GM08714 (cell line): Measurements from ENCODE around the gene IFI30.
A peak's percentile ranks its signal among the peaks of the same experiment; 100 is the strongest.
"Not testable (repeated sequence)": the region's sequence is repeated elsewhere in the genome, so short reads cannot be mapped to it uniquely, and the experiment has no call there.

Source experiments
- H3K4me3 ChIP-seq: fragments of 200-500 bp; sonication (Bioruptor generic); 2 replicates; pipeline ENCODE4 v1.5.1; 2014; ENCODE audit warnings: mild to moderate bottlenecking, low read length, inconsistent platforms
- ZNF274 ChIP-seq: IDR thresholded peaks from 2 replicates; pipeline ENCODE4 v1.6.1; 2012; ENCODE audit warnings: mild to moderate bottlenecking, low read depth, low read length

Gene IFI30

DNA sequence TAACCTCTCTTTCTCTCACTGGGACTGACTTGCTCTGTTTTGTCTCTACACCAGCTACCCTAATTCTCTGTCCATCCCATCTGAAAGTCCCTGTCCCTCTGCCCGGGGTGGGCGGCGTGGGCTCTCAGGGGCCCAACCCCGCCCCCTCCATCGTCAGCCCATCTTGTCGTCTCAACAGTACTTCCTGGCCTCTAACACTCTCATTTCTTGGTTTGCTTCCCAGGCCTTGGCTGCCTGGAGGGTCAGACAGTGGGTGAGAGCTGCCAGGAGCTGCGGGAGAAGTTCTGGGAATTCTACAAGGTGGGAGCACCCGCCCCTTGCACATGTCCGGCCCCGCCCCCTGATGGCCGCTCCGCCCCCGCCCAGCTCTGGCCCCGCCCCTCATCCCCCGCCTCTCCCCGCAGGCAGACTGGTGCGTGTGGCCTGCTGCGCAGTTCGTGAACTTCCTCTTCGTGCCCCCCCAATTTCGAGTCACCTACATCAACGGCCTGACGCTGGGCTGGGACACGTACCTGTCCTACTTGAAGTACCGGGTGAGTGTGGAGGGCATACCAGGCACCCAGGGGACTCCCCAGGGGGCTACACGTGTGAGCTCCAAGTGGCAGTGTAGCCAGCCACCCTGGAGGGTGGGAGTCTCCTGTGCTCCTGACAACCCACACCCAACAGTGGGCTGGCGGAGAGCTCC lies 21.1 kb downstream of the IFI30 start:
- peak overlapping the region; percentile 74; the same call in 1 of the 2 replicates for H3K4me3 ChIP-seq
- no peak for TF ChIP-seq ZNF274

DNA sequence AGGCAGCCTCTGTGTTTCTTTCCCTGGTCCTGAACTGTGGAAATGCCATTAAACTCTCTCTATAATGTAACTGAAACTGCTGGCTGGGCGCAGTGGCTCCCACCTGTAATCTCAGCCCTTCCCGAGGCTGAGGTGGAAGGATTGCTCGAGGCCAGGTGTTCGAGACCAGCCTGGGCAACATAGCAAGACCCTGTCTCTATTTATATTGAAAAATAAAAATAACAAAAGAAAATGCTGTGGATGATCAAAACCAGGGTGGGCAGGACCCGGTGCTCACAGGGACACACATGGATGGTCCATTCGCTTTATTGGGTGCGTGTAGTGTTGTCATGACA lies 22.9 kb downstream of the IFI30 start:
- no peak for TF ChIP-seq ZNF274
- H3K4me3 ChIP-seq, result no peak overlapping the region

DNA sequence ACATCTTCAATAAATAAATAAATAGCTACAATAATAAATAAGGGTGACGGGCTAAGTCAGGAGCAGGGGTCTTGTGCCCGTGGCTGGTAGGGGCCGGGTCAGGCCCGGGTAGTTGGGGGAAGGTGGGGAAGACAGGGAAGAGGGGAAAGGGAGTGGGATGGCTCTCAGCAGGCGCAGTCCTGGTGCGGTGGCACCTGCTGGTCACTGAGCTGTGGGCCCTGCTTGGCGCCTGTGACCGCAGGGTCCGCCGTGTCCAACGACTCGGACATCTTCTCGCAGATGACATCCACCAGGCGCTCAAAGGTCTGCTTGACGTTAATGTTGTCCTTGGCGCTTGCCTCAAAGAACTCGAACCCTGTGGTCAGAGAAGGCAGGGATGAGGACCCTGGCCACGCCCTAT lies 23.7 kb downstream of the IFI30 start:
- H3K4me3 ChIP-seq, result no peak overlapping the region
- TF ChIP-seq ZNF274, result no peak

DNA sequence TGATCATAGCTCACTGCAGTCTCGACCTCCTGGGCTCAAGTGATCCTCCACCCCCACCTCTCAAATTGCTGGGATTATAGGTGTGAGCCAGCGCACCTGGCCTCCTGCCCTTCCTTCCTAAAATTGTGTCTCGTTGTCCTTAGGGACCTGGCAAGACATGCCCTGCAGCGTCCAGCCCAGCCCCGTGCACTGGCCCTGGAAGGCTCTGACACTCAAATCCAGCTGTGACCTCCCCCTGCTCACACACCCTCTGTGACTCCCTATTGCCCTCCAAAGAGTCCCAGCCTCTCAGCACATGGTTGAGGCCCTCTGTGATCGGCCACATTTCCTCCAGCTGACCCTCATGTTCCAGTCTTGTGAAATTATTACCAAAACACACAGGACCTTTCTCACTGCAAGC lies 24.3 kb downstream of the IFI30 start:
- H3K4me3 ChIP-seq, result no peak overlapping the region
- TF ChIP-seq ZNF274, result no peak

DNA sequence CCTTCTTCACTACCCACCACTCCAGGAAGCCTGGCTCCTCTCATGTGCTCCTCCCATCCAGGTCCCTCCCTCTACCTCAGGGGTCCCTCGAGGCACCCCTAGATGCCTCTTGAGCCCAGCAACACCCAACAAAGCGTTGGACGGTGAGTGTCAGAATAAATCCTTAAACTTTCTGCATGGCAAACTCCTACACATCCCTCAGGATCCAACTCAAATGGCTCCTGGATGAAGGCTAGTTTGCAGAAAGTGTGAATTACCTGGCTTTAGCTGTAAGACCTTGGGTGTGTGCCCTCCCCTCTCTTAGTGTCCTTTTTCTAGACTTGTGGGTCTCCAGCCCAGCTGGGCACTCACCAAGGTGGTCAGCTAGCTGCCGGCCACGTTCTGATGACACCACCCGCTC lies 24.8 kb downstream of the IFI30 start:
- no peak overlapping the region for H3K4me3 ChIP-seq
- TF ChIP-seq ZNF274, result no peak

DNA sequence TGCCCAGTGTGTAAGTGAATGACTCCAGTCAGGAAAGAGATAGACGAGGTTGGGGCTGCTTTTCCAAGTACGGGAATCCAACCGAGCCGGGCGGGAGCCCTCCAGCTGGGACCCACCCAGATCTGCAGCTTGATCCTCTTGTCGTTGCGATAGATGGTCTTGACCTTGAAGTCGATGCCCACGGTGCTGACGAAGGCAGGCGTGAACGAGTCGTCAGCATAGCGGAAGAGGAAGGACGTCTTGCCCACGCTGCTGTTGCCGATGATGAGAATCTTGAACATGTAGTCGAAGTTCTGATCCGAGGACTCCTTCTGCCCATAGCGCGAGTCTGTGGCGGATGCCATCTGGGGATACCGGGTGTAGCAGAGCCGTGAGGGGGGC lies 28.8 kb downstream of the IFI30 start:
- TF ChIP-seq ZNF274, result no peak

DNA sequence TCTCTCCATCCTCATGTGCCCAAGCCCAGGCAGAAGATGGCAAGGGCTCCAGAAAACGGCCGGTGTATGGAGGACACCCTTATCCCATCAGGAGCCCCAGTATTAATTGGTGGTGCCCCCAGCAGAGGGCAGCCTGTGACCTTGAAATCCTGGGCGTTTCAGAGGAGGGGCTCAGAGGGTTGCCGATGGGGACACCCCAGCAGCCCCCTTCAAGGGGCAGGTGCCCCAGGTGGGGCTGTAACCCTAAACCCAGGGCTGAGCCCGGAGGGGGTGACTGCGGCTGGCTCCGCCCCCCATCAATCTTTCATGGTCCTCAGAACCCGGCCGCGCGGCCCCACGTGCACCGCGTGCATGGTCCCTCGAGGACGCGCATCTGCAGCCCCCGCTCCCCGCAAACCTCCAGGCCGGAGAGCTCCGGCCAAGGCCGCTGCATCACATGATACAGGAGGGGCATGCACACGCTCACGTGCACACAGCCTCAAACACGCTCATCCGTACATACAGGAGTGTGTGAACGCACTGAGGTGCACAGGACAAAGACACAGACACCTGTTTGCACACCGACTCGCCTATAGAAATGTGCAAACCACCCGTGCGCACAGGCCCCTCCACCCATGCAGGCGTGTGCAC lies 29.3 kb downstream of the IFI30 start:
- peak overlapping the region; percentile 65; the same call in 1 of the 2 replicates for H3K4me3 ChIP-seq
- TF ChIP-seq ZNF274, result no peak

More for the DNA sequence above, 28.8 kb downstream of the IFI30 start:
- H3K4me3 ChIP-seq, result no peak overlapping the region

DNA sequence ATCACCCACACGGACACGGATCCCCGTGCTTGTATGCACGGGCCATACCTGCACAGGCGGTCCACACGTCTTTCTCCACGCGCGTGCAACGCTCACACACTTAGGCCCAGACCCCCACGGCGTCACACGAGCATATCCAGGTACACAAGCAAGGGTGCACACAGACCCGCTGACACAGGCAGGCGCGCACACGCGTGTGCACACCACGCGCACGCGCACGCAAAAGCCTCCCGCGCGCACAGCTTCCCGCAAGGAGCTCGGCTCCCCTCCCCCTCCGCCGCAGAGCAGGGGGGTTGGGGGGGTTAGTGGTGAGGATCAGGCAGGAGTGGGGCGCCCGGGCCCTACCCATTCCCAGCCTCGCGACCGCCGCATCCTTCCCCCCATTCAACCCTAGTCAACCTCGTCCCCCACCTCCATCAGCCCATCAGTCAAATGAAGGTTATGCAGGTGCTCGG lies 29.8 kb downstream of the IFI30 start:
- H3K4me3 ChIP-seq, result peak overlapping the region; percentile 65; the same call in 1 of the 2 replicates
- TF ChIP-seq ZNF274, result no peak

DNA sequence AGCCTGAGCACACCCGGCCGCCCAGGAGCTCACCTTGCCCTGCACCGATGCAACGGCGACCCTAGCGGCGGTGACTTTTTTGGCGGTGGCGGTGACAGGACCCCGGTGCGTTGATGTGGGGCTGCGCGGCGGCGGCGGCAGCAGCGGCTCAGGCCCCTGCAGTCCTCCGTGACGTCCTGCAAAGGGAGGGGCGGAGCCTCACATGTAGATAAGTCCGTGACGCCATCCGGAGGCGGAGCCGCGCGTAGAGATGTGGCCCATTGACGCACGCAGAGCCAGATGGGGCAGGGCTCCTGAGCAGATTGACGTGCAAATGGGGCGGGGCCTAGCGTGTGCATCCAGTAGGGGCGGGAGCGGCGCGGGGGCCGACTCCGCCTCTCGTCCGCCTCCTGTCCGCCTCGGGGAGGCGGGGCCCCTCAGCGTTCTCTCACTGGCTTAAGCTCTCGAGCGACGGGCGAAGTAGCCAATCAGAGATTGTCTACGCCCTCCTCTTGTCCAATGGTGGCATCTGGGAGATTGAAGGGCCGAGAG lies 30.3 kb downstream of the IFI30 start, which contains the start of gene RAB3A:
TSS of gene RAB3A (minus strand) at position 180 of the 531 bp plus-strand sequence. CDS start 1,302 bp downstream, outside the sequence.
- peak within 1 kb of the TSS; percentile 65 for H3K4me3 ChIP-seq
- TF ChIP-seq ZNF274, result no peak

DNA sequence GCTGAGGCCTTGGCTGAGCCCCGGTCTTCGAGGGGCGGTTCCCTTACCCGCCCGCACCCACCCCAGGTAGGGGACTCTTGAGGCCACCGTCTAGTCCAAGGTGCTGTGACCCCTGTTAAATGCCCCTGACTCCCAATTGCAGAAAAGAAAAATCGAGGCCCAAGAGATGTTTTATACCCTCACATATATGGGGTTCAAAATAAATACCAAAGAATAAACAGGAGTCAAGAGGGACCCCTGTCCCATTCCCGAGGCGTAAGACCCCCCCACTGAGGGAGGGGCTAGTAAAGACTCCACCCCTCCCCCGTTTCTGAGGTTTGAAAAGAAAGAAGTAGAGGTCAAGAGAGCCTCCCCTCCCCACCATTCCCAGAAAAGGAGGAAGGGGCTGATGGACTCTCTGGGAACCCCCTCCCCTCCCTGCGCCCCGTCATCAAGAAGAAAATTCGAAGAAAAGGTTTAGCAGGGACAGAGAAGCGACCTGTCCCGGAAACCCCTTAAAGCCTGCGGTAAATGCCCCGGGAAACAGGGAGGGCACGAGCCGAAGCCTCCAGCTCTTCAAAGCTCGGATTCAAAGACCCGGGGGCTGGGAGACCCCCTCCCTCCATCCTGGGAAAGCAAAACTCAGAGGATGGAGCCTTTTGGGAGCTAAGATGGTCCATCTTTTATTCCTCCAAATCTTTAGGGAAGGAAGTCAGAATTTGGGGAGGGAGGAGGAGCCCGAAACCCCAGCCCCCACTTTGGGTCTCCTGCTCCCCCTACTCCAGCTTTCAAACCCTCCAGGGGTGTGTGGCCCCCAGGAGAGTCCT lies 31.0 kb downstream of the IFI30 start:
- H3K4me3 ChIP-seq, result peak overlapping the region; percentile 56
- TF ChIP-seq ZNF274, result no peak

DNA sequence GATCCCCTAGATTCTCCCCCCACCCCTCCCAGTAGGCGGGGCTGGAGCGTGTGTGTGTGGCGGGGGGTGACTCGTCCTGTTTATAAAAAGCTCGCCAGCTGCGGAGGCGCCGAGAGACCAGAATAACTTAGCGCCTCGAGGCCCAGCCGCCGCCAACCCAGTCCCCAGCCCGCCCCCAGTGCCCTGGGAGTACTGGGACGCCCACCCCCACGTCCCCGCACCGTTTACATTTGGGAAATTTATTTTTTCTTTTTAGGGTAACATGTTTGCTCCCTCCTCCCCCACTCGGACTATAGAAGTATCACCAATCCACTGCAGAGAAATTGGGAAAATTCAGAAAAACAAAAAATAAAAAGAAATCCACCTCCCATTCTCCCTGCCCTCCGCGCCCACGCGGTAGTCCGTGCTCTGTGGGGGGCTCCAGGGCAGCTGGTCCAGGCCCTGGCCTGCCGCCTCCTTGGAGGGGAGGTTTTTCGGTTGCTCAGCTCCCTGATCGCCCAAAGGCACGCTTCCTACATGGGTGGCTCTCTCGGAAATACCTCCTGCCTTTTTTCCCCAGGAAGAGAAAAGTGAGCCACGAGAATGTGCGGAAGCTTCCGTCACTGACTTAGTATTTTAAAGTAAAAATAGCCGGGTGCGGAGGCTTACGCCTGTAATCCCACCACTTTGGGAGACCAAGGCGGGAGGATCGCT lies 31.7 kb downstream of the IFI30 start:
- TF ChIP-seq ZNF274, result no peak
- peak overlapping the region; percentile 56 for H3K4me3 ChIP-seq

DNA sequence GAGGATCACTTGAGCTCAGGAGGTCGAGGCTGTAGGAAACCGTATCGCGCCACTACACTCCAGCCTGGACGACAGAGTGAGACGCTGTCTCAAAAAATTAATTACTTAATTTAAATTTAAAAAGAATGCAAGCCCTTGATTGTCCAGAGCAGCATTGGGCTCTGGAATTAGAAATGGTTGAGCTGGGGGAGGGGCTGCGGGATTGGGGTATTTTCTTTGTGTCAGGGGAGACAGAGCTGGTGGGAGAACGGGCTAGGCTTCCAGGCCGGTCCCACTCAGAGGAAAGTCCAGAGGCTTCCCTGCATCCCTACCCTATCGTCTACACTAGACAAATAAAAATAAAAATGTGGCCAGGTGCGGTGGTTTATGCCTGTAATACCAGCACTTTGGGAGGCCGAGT lies 32.4 kb downstream of the IFI30 start:
- no peak overlapping the region for H3K4me3 ChIP-seq
- no peak for TF ChIP-seq ZNF274

DNA sequence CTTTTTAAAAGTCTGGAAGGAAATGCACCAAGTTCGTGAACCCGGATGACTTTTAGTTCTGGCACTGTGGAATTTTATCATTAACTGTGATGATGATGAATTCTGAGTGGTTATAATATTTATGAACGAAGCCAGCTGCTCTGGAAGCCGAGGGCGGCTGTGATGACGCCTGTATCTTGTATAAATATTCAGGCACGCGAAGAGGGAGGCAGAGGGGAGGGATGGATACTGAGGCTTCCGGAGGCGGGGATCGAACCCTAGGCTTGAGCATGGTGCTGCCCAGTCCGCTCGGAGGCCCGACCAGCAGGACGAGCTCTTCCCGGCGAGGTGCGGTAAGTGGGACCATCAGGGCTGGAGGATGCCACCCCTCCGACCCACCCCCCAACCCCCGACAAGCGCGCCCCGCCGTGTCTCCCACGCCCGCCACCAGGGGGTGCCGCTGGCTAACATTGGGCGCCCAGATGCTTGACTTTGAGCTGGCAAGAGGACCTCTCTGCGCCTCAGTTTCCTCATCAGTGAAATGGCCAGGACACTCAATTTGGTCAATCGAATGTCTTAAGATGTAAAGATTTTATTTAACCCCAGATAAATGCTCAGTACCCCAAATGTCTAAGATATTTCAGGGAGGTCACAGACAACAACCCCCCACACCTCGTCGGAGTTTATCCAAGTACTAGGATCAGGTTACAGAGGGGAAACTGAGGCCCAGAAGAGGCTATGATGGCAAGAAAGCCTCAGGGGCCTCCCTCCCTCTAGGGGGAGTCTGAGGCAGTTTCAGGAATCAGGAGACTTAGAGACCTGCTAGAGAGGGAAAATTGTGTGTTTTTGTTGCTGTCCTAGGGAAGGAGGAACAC lies 34.7 kb downstream of the IFI30 start:
- TF ChIP-seq ZNF274, result no peak
- H3K4me3 ChIP-seq, result no peak overlapping the region

DNA sequence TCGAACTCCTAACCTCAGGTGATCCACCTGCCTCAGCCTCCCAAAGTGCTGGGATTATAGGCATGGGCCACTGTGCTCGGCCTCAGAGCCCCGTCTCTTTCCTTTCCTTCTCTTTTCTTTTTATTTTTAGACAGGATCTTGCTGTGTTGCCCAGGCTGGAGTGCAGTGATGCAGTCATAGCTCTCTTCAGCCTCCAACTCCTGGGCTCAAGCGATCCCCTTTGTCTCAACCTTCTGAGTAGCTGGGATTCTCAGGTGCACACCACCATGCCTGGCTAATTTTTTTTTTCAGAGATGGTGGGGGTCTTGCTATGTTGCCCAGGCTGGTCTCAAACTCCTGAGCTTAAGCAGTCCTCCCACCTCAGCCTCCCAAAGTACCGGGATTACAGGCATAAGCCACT lies 36.3 kb downstream of the IFI30 start:
- not testable (repeated sequence) for H3K4me3 ChIP-seq
